PC-9 (cell line): ENCODE results near the gene MOB3A. TPM values are rescaled to one million over a fixed set of nuclear protein-coding genes. Genes with fewer than 3 reads are reported as not detected.

Experiments used
- BruUV-seq: library from RNA; stranded (reverse); fragments of 400-500 nt; replicated peaks from 2 replicates; lab custom pipeline; 2021; lab: Mats Ljungman, UMichigan
- CTCF ChIA-PET: fragments of 300-600 bp; sonication (Branson Sonifier 250); formaldehyde crosslinking; loops from one replicate; lab custom pipeline; 2022; ENCODE audit warnings: antibody characterized with exemption; lab: Charles Lee
- POLR2A ChIA-PET: fragments of 300-600 bp; sonication (Branson Sonifier 250); formaldehyde crosslinking; loops from one replicate; lab custom pipeline; 2022; ENCODE audit warnings: antibody characterized with exemption; ENCODE audit not compliant: unreplicated experiment; lab: Charles Lee
- DNase-seq, 2 experiments: peaks; one replicate each; pipeline versions ENCODE4 v3.0.0 to v3.0.0-alpha.2; 2015 to 2022; ENCODE audit warnings: mixed read lengths in 1 of 2
- H2AFZ ChIP-seq: fragments of 200-600 bp; sonication (generic); 2 replicates; pipeline ENCODE4 v1.8.1; 2017; ENCODE audit warnings: antibody characterized with exemption
- H3F3A ChIP-seq: fragments of 200-600 bp; sonication (generic); 2 replicates; pipeline ENCODE4 v1.8.1; 2017; ENCODE audit warnings: antibody characterized with exemption, mild to moderate bottlenecking, low read depth; ENCODE audit not compliant: insufficient read depth
- H3K27ac ChIP-seq: fragments of 200-600 bp; sonication (generic); 2 replicates; pipeline ENCODE4 v1.6.1; 2016; ENCODE audit warnings: mixed run types
- H3K27me3 ChIP-seq: fragments of 200-600 bp; sonication (generic); 2 replicates; pipeline ENCODE4 v1.6.1; 2016; ENCODE audit warnings: low read depth, mixed run types; ENCODE audit not compliant: insufficient read depth
- H3K36me3 ChIP-seq: fragments of 200-600 bp; sonication (generic); 2 replicates; pipeline ENCODE4 v1.6.1; 2016; ENCODE audit warnings: low read depth, mixed run types
- H3K4me1 ChIP-seq: fragments of 200-600 bp; sonication (generic); replicated peaks from 2 replicates; pipeline ENCODE4 v1.6.1; 2016; ENCODE audit warnings: mixed run types; ENCODE audit not compliant: insufficient read depth
- H3K4me2 ChIP-seq: fragments of 200-600 bp; sonication (generic); 2 replicates; pipeline ENCODE4 v1.6.1; 2017; ENCODE audit warnings: mixed run types
- H3K4me3 ChIP-seq: fragments of 200-600 bp; sonication (generic); 2 replicates; pipeline ENCODE4 v1.6.1; 2016; ENCODE audit warnings: mixed run types
- H3K79me2 ChIP-seq: fragments of 200-600 bp; sonication (generic); 2 replicates; pipeline ENCODE4 v1.6.1; 2017; ENCODE audit warnings: low read depth, mixed run types
- H3K9me2 ChIP-seq: fragments of 200-600 bp; sonication (generic); 2 replicates; pipeline ENCODE4 v1.8.1; 2017; ENCODE audit warnings: mild to moderate bottlenecking; ENCODE audit not compliant: insufficient read depth
- H3K9me3 ChIP-seq: fragments of 200-600 bp; sonication (generic); 2 replicates; pipeline ENCODE4 v1.8.1; 2016; ENCODE audit warnings: low read depth; ENCODE audit not compliant: insufficient read depth
- H4K20me1 ChIP-seq: fragments of 200-600 bp; sonication (generic); 2 replicates; pipeline ENCODE4 v1.8.1; 2017; ENCODE audit not compliant: insufficient read depth
- CTCF ChIP-seq: fragments of 200-600 bp; sonication (generic); conservative IDR thresholded peaks from 2 replicates; pipeline ENCODE4 v1.6.1; 2017; ENCODE audit warnings: mixed run types, antibody characterized with exemption, mild to moderate bottlenecking, moderate library complexity
- EZH2 ChIP-seq: fragments of 200-600 bp; sonication (generic); IDR thresholded peaks from 2 replicates; pipeline ENCODE4 v1.8.0; 2017; ENCODE audit warnings: antibody characterized with exemption, low read depth
- intact Hi-C: fragments of 100-400 bp; cut with micrococcal nuclease; formaldehyde crosslinking; loops from one replicate; pipeline ENCODE4 v1.10.0; 2022; ENCODE audit not compliant: unreplicated experiment
- total RNA-seq: library from RNA; stranded (reverse); gene quantifications from 2 replicates; pipeline ENCODE4 v1.2.3, GENCODE V29; 2021

Gene MOB3A
- total RNA-seq, 1 experiment from 2014 or later, result 28.9 TPM

DNA sequence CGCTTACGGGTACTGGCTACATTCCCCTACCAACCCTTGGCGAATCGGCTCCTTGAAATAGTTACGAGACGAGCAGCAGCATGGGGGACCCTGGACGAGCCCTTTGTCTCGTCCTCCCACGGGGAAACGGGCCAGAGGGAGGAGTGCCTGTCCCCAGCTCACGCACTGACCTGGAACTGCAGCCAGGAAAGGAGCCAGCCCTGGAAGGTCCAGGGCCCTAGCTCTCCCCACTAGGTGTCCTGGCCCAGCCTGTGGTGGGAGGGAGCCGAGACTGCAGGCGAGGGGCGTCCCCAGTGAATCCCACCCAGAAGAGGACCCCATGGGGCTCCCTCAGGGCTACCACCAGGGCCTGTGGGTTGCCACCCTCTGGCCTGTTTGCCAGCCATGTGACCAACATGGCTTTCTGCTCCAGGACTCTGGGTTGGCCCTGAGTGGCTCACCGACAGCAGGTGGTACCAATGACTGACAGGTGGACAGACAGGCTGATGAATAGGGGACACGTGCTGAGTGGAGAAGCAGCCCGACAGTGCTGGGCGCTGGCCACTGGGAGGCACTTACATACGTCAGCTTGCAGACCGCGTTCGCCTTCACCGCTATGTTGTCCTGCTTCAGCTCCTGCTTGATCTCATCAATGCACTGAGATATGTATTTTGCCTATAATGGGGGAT lies 42.1 kb upstream of the MOB3A start:
- H3K79me2 ChIP-seq, result peaks cover 29% of the 10 kb centered on the region
- H3K4me1 ChIP-seq, result no peaks in the 10 kb centered on the region
- H2AFZ ChIP-seq, result no peak overlapping the region
- POLR2A ChIA-PET, result no interaction called here
- H3F3A ChIP-seq, result no peaks in the 10 kb centered on the region
- H3K9me3 ChIP-seq, result no peaks in the 10 kb centered on the region
- no peaks in the 10 kb centered on the region for H3K27me3 ChIP-seq
- DNase-seq, result no peak
- no TSS peak for BruUV-seq
- no peaks in the 10 kb centered on the region for H3K36me3 ChIP-seq
- intact Hi-C loops, result no loop called here
- H3K4me3 ChIP-seq, result no peak overlapping the region
- H3K27ac ChIP-seq, result no peak overlapping the region
- H3K4me2 ChIP-seq, result no peak overlapping the region
- CTCF ChIA-PET, result no interaction called here
- no peak for TF ChIP-seq EZH2
- TF ChIP-seq CTCF, result no peak
- H3K9me2 ChIP-seq, result no peaks in the 10 kb centered on the region
- H4K20me1 ChIP-seq, result peaks cover 32% of the 10 kb centered on the region

- Histone ChIP-seq H3K27me3 (no peaks in the 10 kb centered on the region), H3K9me2 (no peaks in the 10 kb centered on the region), H3K79me2 (peaks cover 18% of the 10 kb centered on the region), H3K4me2 (no peak overlapping the region), H3F3A (no peaks in the 10 kb centered on the region), H3K4me1 (no peaks in the 10 kb centered on the region), H3K9me3 (no peaks in the 10 kb centered on the region), H3K36me3 (no peaks in the 10 kb centered on the region), H3K27ac (no peak overlapping the region), H3K4me3 (no peak overlapping the region), H2AFZ (no peak overlapping the region), H4K20me1 (peaks cover 20% of the 10 kb centered on the region)
- no peak for DNase-seq
- CTCF ChIA-PET, result no interaction called here
- POLR2A ChIA-PET, result no interaction called here
- intact Hi-C loops, result no loop called here
- BruUV-seq, result no TSS peak
- TF ChIP-seq CTCF, result no peak
- TF ChIP-seq EZH2, result no peak
Measured at GRCh38 chr19:2136796-2137195, 40.7 kb upstream of the MOB3A start.

GRCh38 chr19:2135474-2136402 lies 39.6 kb upstream of the MOB3A start:
- H2AFZ ChIP-seq, result no peak overlapping the region
- no peak overlapping the region for H3K4me3 ChIP-seq
- CTCF ChIA-PET, result no interaction called here
- peaks cover 13% of the 10 kb centered on the region for H4K20me1 ChIP-seq
- H3K27me3 ChIP-seq, result no peaks in the 10 kb centered on the region
- BruUV-seq, result no TSS peak
- H3K4me2 ChIP-seq, result no peak overlapping the region
- DNase-seq, result no peak
- POLR2A ChIA-PET, result no interaction called here
- no peak for TF ChIP-seq CTCF
- no peak for TF ChIP-seq EZH2
- H3K9me2 ChIP-seq, result no peaks in the 10 kb centered on the region
- no peaks in the 10 kb centered on the region for H3K36me3 ChIP-seq
- H3K27ac ChIP-seq, result no peak overlapping the region
- no peaks in the 10 kb centered on the region for H3F3A ChIP-seq
- intact Hi-C loops, result no loop called here
- H3K79me2 ChIP-seq, result peaks cover 8% of the 10 kb centered on the region
- H3K4me1 ChIP-seq, result no peaks in the 10 kb centered on the region
- H3K9me3 ChIP-seq, result no peaks in the 10 kb centered on the region
